Liver (tissue), 3 donors: ENCODE results near the gene DNM2.

Experiments
- ATF3 ChIP-seq: IDR thresholded peaks from 2 replicates; pipeline ENCODE4 v1.6.1; 2016; ENCODE audit warnings: antibody characterized with exemption
- CTCF ChIP-seq: fragments of 150-350 bp; IDR thresholded peaks from 2 replicates; pipeline ENCODE4 v1.5.1; 2017; ENCODE audit warnings: improper control_type of control experiment, low read depth, low read length; ENCODE audit not compliant: missing input control
- EGR1 ChIP-seq, 2 donors: IDR thresholded peaks; 2 replicates each; pipeline ENCODE4 v1.6.1; 2016 to 2018; ENCODE audit warnings: antibody characterized with exemption in 2 of 2, low read depth in 2 of 2
- FOXA1 ChIP-seq: IDR thresholded peaks from 2 replicates; pipeline ENCODE4 v1.6.1; 2016; ENCODE audit warnings: antibody characterized with exemption
- FOXA2 ChIP-seq: IDR thresholded peaks from 2 replicates; pipeline ENCODE4 v1.6.1; 2016; ENCODE audit warnings: antibody characterized with exemption
- HNF4G ChIP-seq: IDR thresholded peaks from 2 replicates; pipeline ENCODE4 v1.6.1; 2016; ENCODE audit warnings: antibody characterized with exemption
- JUND ChIP-seq, 2 donors: IDR thresholded peaks; 2 replicates each; pipeline ENCODE4 v1.6.1; 2016; ENCODE audit warnings: antibody characterized with exemption in 2 of 2
- MAX ChIP-seq: IDR thresholded peaks from 2 replicates; pipeline ENCODE4 v1.6.1; 2016; ENCODE audit warnings: antibody characterized with exemption
- NR2F2 ChIP-seq: IDR thresholded peaks from 2 replicates; pipeline ENCODE4 v1.6.1; 2016; ENCODE audit warnings: antibody characterized with exemption
- RAD21 ChIP-seq, 2 donors: IDR thresholded peaks; 2 replicates each; pipeline ENCODE4 v1.6.1; 2016; ENCODE audit warnings: antibody characterized with exemption in 2 of 2, mild to moderate bottlenecking in 2 of 2
- REST ChIP-seq: IDR thresholded peaks from 2 replicates; pipeline ENCODE4 v1.6.1; 2016; ENCODE audit warnings: antibody characterized with exemption, mild to moderate bottlenecking
- SP1 ChIP-seq: IDR thresholded peaks from 2 replicates; pipeline ENCODE4 v1.6.1; 2018; ENCODE audit warnings: antibody characterized with exemption, mild to moderate bottlenecking
- YY1 ChIP-seq: IDR thresholded peaks from 2 replicates; pipeline ENCODE4 v1.6.1; 2016; ENCODE audit warnings: antibody characterized with exemption, mild to moderate bottlenecking
- ZBTB33 ChIP-seq: IDR thresholded peaks from 2 replicates; pipeline ENCODE4 v1.6.1; 2016; ENCODE audit warnings: antibody characterized with exemption
- donor health status: healthy.
- donor health status: healthy.

GRCh38 chr19:10749435-10750384 lies 31.8 kb downstream of the DNM2 start:
- TF ChIP-seq CTCF (no peak), JUND (IDR thresholded peaks at IDR 0.05) (no peak), YY1 (no peak), MAX (no peak), SP1 (no peak), RAD21 (IDR thresholded peaks at IDR 0.05) (no peak), EGR1 (IDR thresholded peaks at IDR 0.05; ENCODE audit: low read depth in 2 of 2) (no peak), ATF3 (no peak), REST (no peak), ZBTB33 (no peak), FOXA1 (no peak), FOXA2 (no peak), HNF4G (no peak), NR2F2 (no peak)
